K562 (cell line): ENCODE results near the gene NAT14. TPM values are rescaled to one million over a fixed set of nuclear protein-coding genes. Genes with fewer than 3 reads are reported as not detected.
A peak's percentile ranks its signal among the peaks of the same experiment; 100 is the strongest.

ENCODE experiments used
- FOXJ2 ChIP-seq: fragments of 200-800 bp; sonication (Bioruptor generic); IDR thresholded peaks from 2 replicates; pipeline ENCODE4 v1.6.1; 2016; ENCODE audit warnings: missing genetic modification characterization, missing compliant biosample characterization
- GABPB1 ChIP-seq: sonication (generic); formaldehyde crosslinking; IDR thresholded peaks from 2 replicates; pipeline ENCODE4 v1.8.0; 2022; ENCODE audit warnings: mild to moderate bottlenecking, missing genetic modification reagents
- LEF1 ChIP-seq: fragments of 450-650 bp; IDR thresholded peaks from 2 replicates; pipeline ENCODE4 v1.6.1; 2016; ENCODE audit warnings: mild to moderate bottlenecking
- MAX ChIP-seq: sonication (generic); formaldehyde crosslinking; IDR thresholded peaks from 2 replicates; pipeline ENCODE4 v1.9.0; 2022; ENCODE audit warnings: mild to moderate bottlenecking, missing genetic modification reagents
- MAZ ChIP-seq, 2 experiments: fragments of 450-650 bp in 1 of 2; sonication (generic) in 1 of 2; formaldehyde crosslinking; IDR thresholded peaks in 1 of 2; conservative IDR thresholded peaks in 1 of 2; 2 replicates each; pipeline versions ENCODE4 v1.4.0 to v1.5.0; 2020; ENCODE audit warnings: mild to moderate bottlenecking in 1 of 2, missing genetic modification reagents in 1 of 2
- PURB ChIP-seq: sonication (generic); formaldehyde crosslinking; IDR thresholded peaks from 2 replicates; pipeline ENCODE4 v1.9.0; 2021; ENCODE audit warnings: low read depth, mild to moderate bottlenecking, missing genetic modification reagents
- RCOR1 ChIP-seq, 2 experiments: IDR thresholded peaks; 2 replicates each; pipeline ENCODE4 v1.6.1; 2012; ENCODE audit warnings: low read depth in 2 of 2, low read length in 2 of 2, borderline replicate concordance in 1 of 2, improper control_type of control experiment in 1 of 2
- REST ChIP-seq, 2 experiments: fragments of 450-650 bp; formaldehyde crosslinking in 1 of 2; IDR thresholded peaks; 2 replicates each; pipeline versions ENCODE4 v1.4.0 to v1.6.1; 2014 to 2020; ENCODE audit warnings: mild to moderate bottlenecking in 2 of 2, borderline replicate concordance in 1 of 2, low read depth in 1 of 2
- TEAD1 ChIP-seq, 2 experiments: fragments of 450-650 bp in 1 of 2; sonication (generic) in 1 of 2; formaldehyde crosslinking; IDR thresholded peaks; 2 replicates each; pipeline versions ENCODE4 v1.4.0 to v1.8.0; 2020 to 2022; ENCODE audit warnings: mild to moderate bottlenecking in 2 of 2, missing genetic modification reagents in 1 of 2
- TFAP4 ChIP-seq: sonication (generic); formaldehyde crosslinking; IDR thresholded peaks from 2 replicates; pipeline ENCODE4 v1.8.0; 2022; ENCODE audit warnings: missing genetic modification reagents, mild to moderate bottlenecking, moderate library complexity, borderline replicate concordance
- UBTF ChIP-seq, 2 experiments: IDR thresholded peaks; 2 replicates each; pipeline ENCODE4 v1.6.1; 2012; ENCODE audit warnings: improper control_type of control experiment in 2 of 2, low read depth in 2 of 2, low read length in 2 of 2, borderline replicate concordance in 1 of 2
- VEZF1 ChIP-seq: fragments of 200-800 bp; sonication (Bioruptor generic); IDR thresholded peaks from 2 replicates; pipeline ENCODE4 v1.6.1; 2017; ENCODE audit warnings: missing genetic modification characterization, missing compliant biosample characterization
- ZNF589 ChIP-seq: fragments of 200-800 bp; sonication (Bioruptor generic); IDR thresholded peaks from 2 replicates; pipeline ENCODE4 v1.6.1; 2016; ENCODE audit warnings: low read depth, missing genetic modification characterization, missing compliant biosample characterization
- polyA plus RNA-seq, 8 experiments: library from polyadenylated mRNA; depleted of rRNA in 4 of 8; stranded (reverse) in 5 of 8; unstranded in 3 of 8; fragments of >200 nt; fragmentation: Nextera tagmentation in 2 of 8; fragmentation: Illumina TruSeq in 1 of 8; extraction: Ambion mirVana in 2 of 8; extraction: Trizol in 1 of 8; gene quantifications; 2 replicates each; pipeline versions ENCODE4 v1.2.1 to v1.2.3, GENCODE V29; 2011 to 2014; ENCODE audit warnings: inconsistent platforms in 1 of 8, missing spikeins in 1 of 8
- total RNA-seq, 7 experiments: library from RNA; depleted of rRNA in 6 of 7; stranded (reverse); fragments of >200 nt in 6 of 7; fragmentation: Illumina TruSeq in 2 of 7; extraction: Trizol in 2 of 7; gene quantifications; 2 replicates each; pipeline versions ENCODE4 v1.2.1 to v1.2.3, GENCODE V29; 2011 to 2021; ENCODE audit warnings: low replicate concordance in 1 of 7

Gene NAT14
- total and polyA plus RNA-seq, 9 of the 15 experiments (the other 6 are each of a cell fraction or from before 2014, with no cell fraction given), result 2.4 to 77.0 (median 26.7) TPM

- peak; percentile 100 for TF ChIP-seq REST (IDR thresholded peaks at IDR 0.05; ENCODE audit: borderline replicate concordance)
- TF ChIP-seq REST (CRISPR knock-in tag; IDR thresholded peaks at IDR 0.05; ENCODE audit: low read depth), result peak; percentile 99
- peak in 1 of 2 experiments; percentile 80; a peak in 1 of 4 replicates for TF ChIP-seq RCOR1 (IDR thresholded peaks at IDR 0.05; ENCODE audit: borderline replicate concordance in 1 of 2, low read depth in 2 of 2, low read length in 2 of 2)
- 0 out of 2 replicates have a peak, but pooled peaks have one; percentile 66 for TF ChIP-seq ZNF589 (CRISPR knock-in tag)
- no peak for TF ChIP-seq LEF1
- TF ChIP-seq GABPB1, result peak; percentile 68
- 0 out of 4 replicates have a peak, but pooled peaks of 1 of the 2 experiments have one; percentile 27 for TF ChIP-seq UBTF (IDR thresholded peaks at IDR 0.05; ENCODE audit: borderline replicate concordance in 1 of 2, low read depth in 2 of 2, low read length in 2 of 2)
- peak; percentile 47; the same call in 1 of the 2 replicates for TF ChIP-seq MAX (CRISPR knock-in tag)
- peak in 1 of 2 experiments; percentile 84; a peak in 2 of 4 replicates for TF ChIP-seq MAZ (CRISPR knock-in tag; conservative IDR thresholded peaks at IDR 0.05 in 1 of 2, IDR thresholded peaks at IDR 0.05 in 1 of 2)
- peak; percentile 64 for TF ChIP-seq VEZF1 (CRISPR knock-in tag)
- TF ChIP-seq TEAD1 (CRISPR knock-in tag; IDR thresholded peaks at IDR 0.05), result peak in 1 of 2 experiments; percentile 76; a peak in 1 of 4 replicates
- no peak for TF ChIP-seq FOXJ2
- no peak for TF ChIP-seq PURB (CRISPR knock-in tag)
- TF ChIP-seq TFAP4 (CRISPR knock-in tag), result peak; percentile 78
Measured at GRCh38 chr19:55437410-55437809, 47.6 kb upstream of the NAT14 start (continued).
